Activated naive CD4-positive, alpha-beta T cell treated with anti-CD3 and anti-CD28 coated beads, Interleukin-2, amount 50 U/mL, for 72 hours (primary cell): ENCODE data around the gene CGB3. TPM values are rescaled to one million over a fixed set of nuclear protein-coding genes. Genes with fewer than 3 reads are reported as not detected.
"Not testable (repeated sequence)": the region's sequence is repeated elsewhere in the genome, so short reads cannot be mapped to it uniquely, and the experiment has no call there.

Experiments
- ATAC-seq, 2 donors: fragments of 150-1000 bp; cut with Tn5 transposase; 2 replicates each; pipeline ENCODE4 v1.10.0; 2021; ENCODE audit warnings: mild to moderate bottlenecking in 2 of 2, moderate library complexity in 2 of 2
- DNase-seq, 2 donors: peaks; one replicate each; pipeline ENCODE4 v3.0.0; 2021 to 2022; ENCODE audit warnings: low spot score in 2 of 2
- H3K27ac Mint-ChIP-seq, 2 donors: one replicate each; pipeline ENCODE4 v1.8.0; 2022; ENCODE audit warnings: mild to moderate bottlenecking in 2 of 2, mixed read lengths in 2 of 2
- H3K36me3 Mint-ChIP-seq, 2 donors: one replicate each; pipeline ENCODE4 v1.8.0; 2022; ENCODE audit warnings: mixed read lengths in 2 of 2
- H3K9me3 Mint-ChIP-seq, 2 donors: one replicate each; pipeline ENCODE4 v1.8.0; 2022; ENCODE audit warnings: mixed read lengths in 2 of 2
- total RNA-seq, 2 donors: library from RNA; stranded (reverse); gene quantifications; one replicate each; pipeline ENCODE4 v1.2.3, GENCODE V29; 2022

Gene CGB3
- not detected for total RNA-seq

- H3K36me3 Mint-ChIP-seq, ATAC-seq, H3K9me3 Mint-ChIP-seq, DNase-seq, H3K27ac Mint-ChIP-seq: not testable (repeated sequence)
These were observed at the start of gene CGB3 for GRCh38 chr19:49024233-49024632. TSS of gene CGB3 (minus strand) at chr19:49024333. CDS start at chr19:49023971, 362 bp downstream.

DNA sequence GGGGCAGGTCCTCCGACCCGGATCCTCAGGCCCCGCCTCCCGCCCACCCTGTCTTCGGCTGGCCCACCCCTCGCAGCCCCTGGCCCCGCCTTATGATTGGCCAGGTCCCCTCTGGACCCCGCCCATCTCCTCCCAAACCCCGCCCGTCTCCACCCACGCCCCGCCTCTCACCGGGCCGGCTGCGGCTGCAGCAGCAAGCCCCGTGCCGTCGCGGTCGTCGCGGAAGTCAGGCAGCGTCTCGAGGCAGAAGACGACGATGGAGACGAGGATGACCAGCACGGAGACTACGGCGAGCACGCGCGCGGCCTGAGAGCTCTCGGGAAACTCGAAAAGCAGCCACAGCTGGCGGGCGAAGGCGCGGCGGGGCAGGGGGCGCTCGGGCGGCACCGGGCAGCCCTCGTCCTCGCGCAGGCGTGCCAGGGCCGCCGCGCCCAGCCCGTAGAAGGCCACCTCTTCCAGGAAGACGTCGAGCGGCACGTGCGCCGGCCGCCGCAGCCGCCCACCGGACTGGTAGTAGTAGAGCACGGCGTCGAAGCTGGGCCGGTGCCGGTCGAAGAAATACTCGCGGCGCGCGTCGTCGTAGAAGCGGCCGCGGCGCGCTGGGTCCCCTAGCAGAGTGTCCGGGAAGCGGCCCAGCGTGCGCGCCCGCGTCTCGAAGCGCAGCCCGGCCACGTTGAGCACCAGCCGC is 47.9 kb upstream of the CGB3 start:
- peaks cover 0 to 8% of the 10 kb centered on the region in 2 donors for H3K9me3 Mint-ChIP-seq
- ATAC-seq (no peak), DNase-seq (no peak)
- peaks cover 10 to 22% of the 10 kb centered on the region in 2 donors for H3K36me3 Mint-ChIP-seq
- H3K27ac Mint-ChIP-seq = no peak overlapping the region

DNA sequence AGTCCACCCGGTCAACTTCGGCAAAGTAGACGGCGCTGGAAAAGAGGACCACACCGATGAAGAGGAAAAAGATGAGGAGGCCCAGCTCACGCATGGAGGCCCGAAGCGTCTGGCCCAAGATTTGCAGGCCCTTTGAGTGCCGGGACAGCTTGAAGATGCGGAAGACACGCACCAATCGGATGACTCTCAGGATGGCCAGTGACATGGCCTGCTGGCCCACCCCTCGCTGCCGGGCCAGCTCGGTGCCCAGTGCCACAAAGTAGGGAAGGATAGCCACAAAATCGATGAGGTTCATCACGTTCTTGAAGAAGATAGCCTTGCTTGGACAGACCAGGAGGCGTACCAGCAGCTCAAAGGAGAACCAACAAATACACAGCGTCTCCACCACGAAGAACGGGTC is 46.3 kb upstream of the CGB3 start:
- peaks cover 10 to 22% of the 10 kb centered on the region in 2 donors for H3K36me3 Mint-ChIP-seq
- peaks cover 0 to 8% of the 10 kb centered on the region in 2 donors for H3K9me3 Mint-ChIP-seq
- DNase-seq (no peak), ATAC-seq (no peak)
- no peak overlapping the region for H3K27ac Mint-ChIP-seq

GRCh38 chr19:49069026-49069425 is 44.9 kb upstream of the CGB3 start:
- DNase-seq = no peak
- Mint-ChIP-seq H3K27ac (no peak overlapping the region), H3K9me3 (peaks cover 0 to 8% of the 10 kb centered on the region in 2 donors), H3K36me3 (peaks cover 10 to 22% of the 10 kb centered on the region in 2 donors)
- no peak for ATAC-seq

GRCh38 chr19:49067554-49067953 is 43.4 kb upstream of the CGB3 start:
- Mint-ChIP-seq H3K27ac (no peak overlapping the region), H3K36me3 (peaks cover under 1 to 12% of the 10 kb centered on the region in 2 donors), H3K9me3 (peaks cover 0 to 8% of the 10 kb centered on the region in 2 donors)
- no peak for DNase-seq
- no peak for ATAC-seq

GRCh38 chr19:49065905-49066512 is 41.9 kb upstream of the CGB3 start:
- Mint-ChIP-seq H3K27ac (no peak overlapping the region), H3K9me3 (peaks cover 0 to 8% of the 10 kb centered on the region in 2 donors), H3K36me3 (peaks cover 0 to 12% of the 10 kb centered on the region in 2 donors)
- no peak for ATAC-seq
- DNase-seq = no peak

DNA sequence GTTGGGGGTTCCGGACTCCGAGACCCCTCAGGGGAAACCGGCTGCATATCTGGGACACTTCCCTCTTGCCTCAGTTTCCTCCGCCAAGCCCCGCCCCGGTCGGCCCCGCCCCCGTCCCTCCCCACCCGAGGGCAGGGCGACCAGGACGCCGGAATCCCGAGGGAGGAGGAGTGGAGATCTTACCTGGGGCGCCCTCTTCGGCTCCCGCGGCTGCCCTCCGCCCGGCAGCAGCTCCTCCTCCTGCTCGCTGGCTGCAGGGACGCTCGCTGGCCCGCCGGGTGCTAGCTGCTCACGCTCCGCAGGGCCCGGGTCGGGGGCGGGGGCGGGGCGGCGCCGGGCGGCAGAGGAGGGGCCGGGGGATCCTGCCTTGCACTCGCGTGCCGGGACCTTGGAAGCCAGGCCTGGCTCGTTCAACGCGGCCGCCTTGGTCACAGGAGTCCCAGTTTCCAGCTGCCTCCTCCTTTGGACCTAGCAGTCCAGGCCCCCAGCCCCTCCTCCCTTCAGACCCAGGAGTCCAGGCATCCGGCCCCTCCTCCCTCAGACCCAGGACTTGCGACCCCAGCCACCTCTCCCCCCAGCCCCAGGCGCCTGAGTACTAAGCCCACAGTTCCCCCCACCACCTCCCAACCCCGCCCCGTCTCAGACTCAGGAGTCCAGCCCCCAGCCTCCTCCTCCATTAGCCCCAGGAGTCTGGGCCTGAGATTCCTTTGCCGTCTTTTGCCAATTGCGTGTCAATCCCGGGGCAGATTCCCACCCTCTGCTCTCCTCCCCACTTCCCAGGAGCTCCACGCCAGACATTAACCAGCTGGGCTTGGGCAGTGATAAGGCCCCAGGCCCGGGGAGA is 40.9 kb upstream of the CGB3 start, which contains the start of gene NTF4:
NTF4 (minus strand) TSS at position 51 of the 844 bp plus-strand sequence. CDS start 2,821 bp downstream, outside the sequence.
- ATAC-seq = peak; percentile 14 to 48
- peaks cover 0 to 7% of the 10 kb centered on the region in 2 donors for H3K36me3 Mint-ChIP-seq
- H3K27ac Mint-ChIP-seq = no peak within 1 kb of the TSS

GRCh38 chr19:49064029-49064629 is 40.0 kb upstream of the CGB3 start:
- Mint-ChIP-seq H3K36me3 (peaks cover 0 to under 1% of the 10 kb centered on the region in 2 donors), H3K27ac (no peak overlapping the region), H3K9me3 (peaks cover 0 to 1% of the 10 kb centered on the region in 2 donors)
- DNase-seq (no peak), ATAC-seq (no peak)

More for the DNA sequence above, 40.9 kb upstream of the CGB3 start, which contains the start of gene NTF4:
- peaks cover 0 to 8% of the 10 kb centered on the region in 2 donors for H3K9me3 Mint-ChIP-seq
- DNase-seq = no peak

GRCh38 chr19:49061445-49061844 is 37.3 kb upstream of the CGB3 start:
- Mint-ChIP-seq H3K36me3 (no peaks in the 10 kb centered on the region), H3K27ac (no peak overlapping the region), H3K9me3 (no peaks in the 10 kb centered on the region)
- no peak for DNase-seq
- ATAC-seq = no peak

GRCh38 chr19:49061000-49061399 is 36.9 kb upstream of the CGB3 start:
- ATAC-seq (no peak), DNase-seq (no peak)
- no peaks in the 10 kb centered on the region for H3K36me3 Mint-ChIP-seq
- H3K9me3 Mint-ChIP-seq = no peaks in the 10 kb centered on the region
- no peak overlapping the region for H3K27ac Mint-ChIP-seq

DNA sequence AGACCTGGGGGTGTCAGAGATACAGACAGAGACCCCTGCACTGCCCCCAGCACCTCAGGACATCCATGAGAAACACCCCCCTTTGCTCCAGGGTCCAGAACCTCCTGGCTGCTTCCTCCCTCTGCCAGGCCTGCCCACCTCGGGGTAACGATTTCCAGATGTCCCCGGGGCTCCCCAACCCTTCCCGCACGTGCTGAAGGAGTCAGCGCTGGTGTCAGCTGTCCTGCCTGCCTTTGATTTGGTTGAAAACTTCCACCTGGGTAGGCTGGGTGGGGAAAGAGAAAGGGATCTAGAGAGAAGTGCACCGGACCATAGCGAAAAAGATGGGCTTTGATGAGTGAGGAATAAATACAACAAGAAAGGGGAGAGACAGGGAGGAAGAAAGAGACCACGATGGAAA is 34.9 kb upstream of the CGB3 start:
- H3K36me3 Mint-ChIP-seq = no peaks in the 10 kb centered on the region
- no peak overlapping the region for H3K27ac Mint-ChIP-seq
- DNase-seq = no peak
- ATAC-seq = no peak
- H3K9me3 Mint-ChIP-seq = no peaks in the 10 kb centered on the region

DNA sequence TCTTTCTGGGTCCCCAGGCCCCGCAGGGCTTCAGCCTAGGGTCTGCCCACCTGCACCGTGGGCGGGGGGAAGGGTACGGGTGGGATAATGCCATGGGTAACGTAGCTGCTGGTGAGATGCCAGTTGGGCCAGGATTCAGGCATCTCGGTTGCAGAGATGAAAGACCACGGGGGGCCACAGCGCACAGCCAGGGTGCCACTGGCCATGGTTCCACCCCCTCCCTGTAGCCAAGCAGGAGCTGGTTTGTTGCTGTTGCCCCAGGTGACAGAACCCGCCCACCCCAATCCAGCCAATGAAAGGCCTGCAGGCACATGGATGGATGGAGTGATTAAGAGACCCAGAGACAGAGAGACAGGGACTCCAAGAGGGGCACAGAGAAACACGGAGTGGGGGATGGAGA is 34.4 kb upstream of the CGB3 start:
- peak in 1 of 2 donors; percentile 43 for ATAC-seq
- DNase-seq = no peak
- no peaks in the 10 kb centered on the region for H3K36me3 Mint-ChIP-seq
- H3K27ac Mint-ChIP-seq = no peak overlapping the region
- no peaks in the 10 kb centered on the region for H3K9me3 Mint-ChIP-seq

DNA sequence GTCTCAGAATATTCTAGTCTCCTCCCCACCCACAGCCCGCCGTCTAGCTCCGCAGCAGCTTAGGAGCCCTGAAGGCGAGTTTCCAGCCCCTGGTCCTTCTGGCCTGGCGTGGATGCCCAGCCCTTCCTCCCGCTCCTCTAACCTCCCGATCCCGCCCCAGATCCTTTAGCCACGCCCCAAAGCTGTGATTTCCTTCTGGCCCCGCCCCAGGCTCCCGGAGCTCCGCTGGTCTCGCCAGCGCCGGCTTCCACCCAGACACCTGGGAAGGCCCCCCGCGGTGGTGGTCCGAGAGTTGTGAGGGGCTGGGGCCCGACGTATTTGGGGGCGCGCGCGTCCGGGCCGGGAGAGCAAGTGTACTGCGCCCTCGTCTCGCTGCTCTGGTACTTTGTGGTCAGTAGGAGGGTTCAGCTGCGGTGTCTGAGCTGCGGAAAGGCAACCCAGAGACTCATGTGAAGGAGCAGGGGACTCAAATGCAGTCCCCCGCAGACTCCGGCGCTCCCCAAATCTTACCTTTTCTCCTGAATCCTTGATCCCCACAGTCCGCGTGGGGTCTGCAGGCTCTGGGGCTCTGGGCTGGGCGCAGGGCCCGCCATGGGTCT is 33.6 kb upstream of the CGB3 start, which contains the start of gene CGB7:
CGB7 (minus strand) TSS at position 114 of the 599 bp plus-strand sequence. CDS start 2,374 bp downstream, outside the sequence.
- Mint-ChIP-seq H3K36me3 (no peaks in the 10 kb centered on the region), H3K27ac (no peak within 1 kb of the TSS), H3K9me3 (no peaks in the 10 kb centered on the region)
- ATAC-seq = peak; percentile 24 to 40
- DNase-seq = peak in 1 of 2 donors; percentile 44

- H3K36me3 Mint-ChIP-seq, H3K9me3 Mint-ChIP-seq, ATAC-seq, DNase-seq, H3K27ac Mint-ChIP-seq: not testable (repeated sequence)
These were observed 32.9 kb upstream of the CGB3 start for GRCh38 chr19:49056902-49057596.

- H3K27ac Mint-ChIP-seq = no peak overlapping the region
- no peaks in the 10 kb centered on the region for H3K36me3 Mint-ChIP-seq
- DNase-seq (peak; percentile 64 to 68), ATAC-seq (peak; percentile 82 to 86)
- no peaks in the 10 kb centered on the region for H3K9me3 Mint-ChIP-seq
These were observed 32.2 kb upstream of the CGB3 start for GRCh38 chr19:49056101-49056901.
